ENCODE measurements around the gene C17orf75. TPM values are rescaled to one million over a fixed set of nuclear protein-coding genes. Genes with fewer than 3 reads are reported as not detected.

Gene C17orf75
- polyA plus RNA-seq, 4 donors: 9.6 to 21.8 (median 11.9) TPM

DNA sequence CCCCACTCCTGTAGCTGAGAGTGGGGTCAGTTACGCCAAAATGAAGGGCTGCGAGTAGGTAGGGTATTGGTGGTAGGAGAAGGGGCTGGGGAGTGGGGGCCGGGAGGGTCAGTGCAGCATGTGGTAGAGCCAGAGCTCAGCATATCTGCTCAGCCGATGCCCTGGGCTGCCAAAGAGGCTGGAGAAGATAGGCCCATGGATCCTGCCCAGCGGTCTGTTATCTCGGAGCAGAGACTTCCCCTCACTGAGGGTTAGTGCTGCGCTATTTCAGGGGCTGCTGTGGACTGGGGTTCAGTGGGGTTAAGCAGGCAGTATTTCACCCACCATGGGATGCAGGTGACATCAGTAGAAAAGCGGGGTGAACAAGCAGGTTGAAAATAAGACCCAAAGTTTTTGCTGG, 56.7 kb downstream of the C17orf75 start:
- no peak for FAIRE-seq
- Histone ChIP-seq H3K4me1 (ENCODE audit: control insufficient read depth in 3 of 3, insufficient read depth in 2 of 3, low read depth in 1 of 3, low read length in 2 of 3) (no peaks in the 10 kb centered on the region), H3K4me3 (ENCODE audit: low read depth in 1 of 3, low read length in 3 of 3) (no peak overlapping the region), H3K27ac (ENCODE audit: low read depth in 1 of 3, low read length in 2 of 3) (no peak overlapping the region), H3K36me3 (ENCODE audit: control insufficient read depth in 3 of 3, insufficient read depth in 2 of 3, low read depth in 1 of 3, low read length in 3 of 3) (no peaks in the 10 kb centered on the region), H3K27me3 (ENCODE audit: control insufficient read depth in 3 of 3, insufficient read depth in 3 of 3, low read length in 3 of 3) (peaks cover 0 to 23% (median 3%) of the 10 kb centered on the region in 3 donors), H3K9me3 (ENCODE audit: control insufficient read depth in 2 of 2, insufficient read depth in 1 of 2, low read depth in 1 of 2, low read length in 1 of 2) (no peaks in the 10 kb centered on the region)
- DNase-seq: no peak
- WGBS, 3 donors: 79 to 91% (median 87%) methylated on average over 8 of the region's 8 CpGs

DNA sequence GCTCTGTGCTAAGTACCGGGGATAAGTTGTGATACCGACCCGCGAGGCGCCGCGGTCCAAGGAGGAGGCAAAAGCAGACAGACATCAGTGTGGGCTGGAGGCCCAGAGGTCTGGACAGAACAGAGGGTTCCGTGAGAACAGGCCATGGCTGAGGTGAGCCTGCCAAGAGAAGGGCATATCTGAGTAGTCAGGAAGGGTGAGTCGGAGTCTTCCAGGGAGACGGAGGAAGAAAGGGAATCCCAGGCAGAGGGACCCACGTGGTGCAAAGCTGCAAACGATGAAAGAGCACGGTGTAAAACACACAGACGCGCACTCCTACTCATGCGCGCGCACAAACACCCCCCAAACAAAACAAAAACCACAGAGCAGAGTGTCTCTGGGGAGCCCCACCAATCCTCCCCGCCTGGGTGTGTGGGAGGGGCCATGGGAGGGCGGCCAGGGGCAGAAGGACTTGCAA, 58.2 kb downstream of the C17orf75 start:
- H3K27me3 ChIP-seq (ENCODE audit: control insufficient read depth in 3 of 3, insufficient read depth in 3 of 3, low read length in 3 of 3): peaks cover 0 to 35% (median 3%) of the 10 kb centered on the region in 3 donors
- no peaks in the 10 kb centered on the region for H3K9me3 ChIP-seq (ENCODE audit: control insufficient read depth in 2 of 2, insufficient read depth in 1 of 2, low read depth in 1 of 2, low read length in 1 of 2)
- H3K36me3 ChIP-seq (ENCODE audit: control insufficient read depth in 3 of 3, insufficient read depth in 2 of 3, low read depth in 1 of 3, low read length in 3 of 3): no peaks in the 10 kb centered on the region
- H3K4me3 ChIP-seq (ENCODE audit: low read depth in 1 of 3, low read length in 3 of 3): no peak overlapping the region
- WGBS, 3 donors: 66 to 73% (median 68%) methylated on average over 19 to 20 of the region's 20 CpGs
- DNase-seq: no peak
- H3K4me1 ChIP-seq (ENCODE audit: control insufficient read depth in 3 of 3, insufficient read depth in 2 of 3, low read depth in 1 of 3, low read length in 2 of 3): no peaks in the 10 kb centered on the region
- FAIRE-seq: no peak
- H3K27ac ChIP-seq (ENCODE audit: low read depth in 1 of 3, low read length in 2 of 3): no peak overlapping the region

DNA sequence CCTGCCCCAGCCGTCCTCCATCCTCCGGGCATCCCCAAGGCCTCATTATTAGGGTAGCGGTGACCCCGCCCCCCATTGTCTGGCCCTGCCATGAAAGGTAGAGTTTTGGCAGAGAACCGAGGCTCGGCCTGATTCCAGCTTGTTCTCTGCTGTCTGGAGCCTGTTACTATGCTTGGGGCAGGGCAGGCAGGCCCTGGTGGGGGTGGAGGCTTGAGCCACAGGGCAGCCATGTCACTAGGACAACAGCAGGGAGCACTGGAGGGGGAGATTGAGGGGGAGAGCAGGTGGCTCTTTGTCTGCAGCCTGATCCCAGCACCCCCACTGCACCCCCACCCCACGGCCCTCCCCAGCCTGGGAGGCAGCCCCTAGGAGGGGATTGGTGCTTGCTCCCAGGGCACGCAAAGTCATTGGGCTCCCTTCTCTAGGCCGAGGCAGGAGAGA, 60.9 kb downstream of the C17orf75 start:
- peaks cover 0 to 35% (median 3%) of the 10 kb centered on the region in 3 donors for H3K27me3 ChIP-seq (ENCODE audit: control insufficient read depth in 3 of 3, insufficient read depth in 3 of 3, low read length in 3 of 3)
- no peak for FAIRE-seq
- DNase-seq: no peak
- WGBS, 3 donors: 20 to 49% (median 44%) methylated on average over 7 to 9 of the region's 9 CpGs
- no peaks in the 10 kb centered on the region for H3K9me3 ChIP-seq (ENCODE audit: control insufficient read depth in 2 of 2, insufficient read depth in 1 of 2, low read depth in 1 of 2, low read length in 1 of 2)
- H3K36me3 ChIP-seq (ENCODE audit: control insufficient read depth in 3 of 3, insufficient read depth in 2 of 3, low read depth in 1 of 3, low read length in 3 of 3): no peaks in the 10 kb centered on the region
- H3K27ac ChIP-seq (ENCODE audit: low read depth in 1 of 3, low read length in 2 of 3): no peak overlapping the region
- no peaks in the 10 kb centered on the region for H3K4me1 ChIP-seq (ENCODE audit: control insufficient read depth in 3 of 3, insufficient read depth in 2 of 3, low read depth in 1 of 3, low read length in 2 of 3)
- no peak overlapping the region for H3K4me3 ChIP-seq (ENCODE audit: low read depth in 1 of 3, low read length in 3 of 3)

DNA sequence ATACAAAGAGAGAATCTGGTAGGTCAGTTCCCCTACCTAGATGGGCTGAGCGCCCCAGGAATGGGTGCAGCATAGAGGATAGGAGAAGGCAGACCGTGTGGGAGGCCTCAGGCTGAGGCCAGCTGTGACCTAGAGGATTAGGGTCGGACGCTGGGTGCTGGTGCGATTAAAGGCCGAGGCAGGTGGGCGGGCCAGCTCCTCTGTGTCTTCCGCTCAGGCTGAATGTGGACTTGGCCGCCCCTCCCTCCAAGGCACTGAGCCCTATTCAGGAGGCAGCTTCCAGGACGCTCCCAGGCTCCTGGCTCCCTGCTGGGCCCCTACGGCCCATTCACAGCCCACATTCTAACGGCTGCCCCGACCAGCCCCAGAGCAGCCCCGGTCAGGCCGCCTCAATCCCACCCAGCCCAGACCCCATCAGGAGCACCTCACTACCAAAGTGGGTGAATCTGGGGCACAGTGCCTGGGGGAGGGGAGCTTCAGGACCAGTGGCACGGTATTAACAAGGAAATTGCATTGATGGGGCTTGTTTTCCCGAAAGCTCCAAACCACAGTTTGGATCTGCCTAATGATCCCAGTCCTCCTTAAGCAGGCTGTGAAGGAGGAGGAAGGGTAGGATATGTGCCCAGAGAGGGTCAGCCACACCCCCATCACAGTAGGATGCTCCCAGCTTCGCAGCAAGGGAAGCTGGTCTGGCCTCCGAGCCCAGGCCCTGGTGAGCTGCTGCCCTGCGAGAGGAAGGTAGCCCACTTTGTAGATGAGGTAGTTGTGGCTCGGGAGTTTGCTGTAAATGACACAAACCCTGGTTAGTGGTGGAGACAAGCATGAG, 61.9 kb downstream of the C17orf75 start:
- no peaks in the 10 kb centered on the region for H3K4me1 ChIP-seq (ENCODE audit: control insufficient read depth in 3 of 3, insufficient read depth in 2 of 3, low read depth in 1 of 3, low read length in 2 of 3)
- H3K27ac ChIP-seq (ENCODE audit: low read depth in 1 of 3, low read length in 2 of 3): no peak overlapping the region
- no peaks in the 10 kb centered on the region for H3K9me3 ChIP-seq (ENCODE audit: control insufficient read depth in 2 of 2, insufficient read depth in 1 of 2, low read depth in 1 of 2, low read length in 1 of 2)

DNA sequence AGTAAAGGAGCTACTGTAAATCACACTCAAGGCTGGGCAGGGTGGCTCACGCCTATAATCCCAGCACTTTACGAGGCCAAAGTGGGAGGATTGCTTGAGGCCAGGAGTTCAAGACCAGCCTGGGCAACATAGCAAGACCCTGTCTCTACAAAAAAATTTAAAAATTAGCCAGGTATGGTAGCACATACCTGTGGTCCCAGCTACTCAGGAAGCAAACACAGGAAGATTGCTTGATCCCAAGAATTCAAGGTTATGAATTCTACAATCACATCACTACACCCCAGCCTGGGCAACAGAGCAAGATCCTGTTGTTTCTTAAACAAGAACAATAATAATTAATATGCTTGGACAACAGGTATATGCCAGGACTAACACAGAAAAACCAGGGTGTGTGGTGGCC, 63.2 kb downstream of the C17orf75 start:
- Histone ChIP-seq H3K36me3 (ENCODE audit: control insufficient read depth in 3 of 3, insufficient read depth in 2 of 3, low read depth in 1 of 3, low read length in 3 of 3) (no peaks in the 10 kb centered on the region), H3K9me3 (ENCODE audit: control insufficient read depth in 2 of 2, insufficient read depth in 1 of 2, low read depth in 1 of 2, low read length in 1 of 2) (no peaks in the 10 kb centered on the region), H3K4me1 (ENCODE audit: control insufficient read depth in 3 of 3, insufficient read depth in 2 of 3, low read depth in 1 of 3, low read length in 2 of 3) (no peaks in the 10 kb centered on the region), H3K4me3 (ENCODE audit: low read depth in 1 of 3, low read length in 3 of 3) (no peak overlapping the region), H3K27me3 (ENCODE audit: control insufficient read depth in 3 of 3, insufficient read depth in 3 of 3, low read length in 3 of 3) (peaks cover 0 to 37% (median 0%) of the 10 kb centered on the region in 3 donors), H3K27ac (ENCODE audit: low read depth in 1 of 3, low read length in 2 of 3) (no peak overlapping the region)
- no peak for FAIRE-seq
- WGBS, 3 donors: 82 to 92% (median 86%) methylated on average over 2 of the region's 2 CpGs
- DNase-seq: no peak

More for the DNA sequence above, 61.9 kb downstream of the C17orf75 start:
- Histone ChIP-seq H3K4me3 (ENCODE audit: low read depth in 1 of 3, low read length in 3 of 3) (no peak overlapping the region), H3K27me3 (ENCODE audit: control insufficient read depth in 3 of 3, insufficient read depth in 3 of 3, low read length in 3 of 3) (peaks cover 0 to 37% (median 3%) of the 10 kb centered on the region in 3 donors), H3K36me3 (ENCODE audit: control insufficient read depth in 3 of 3, insufficient read depth in 2 of 3, low read depth in 1 of 3, low read length in 3 of 3) (no peaks in the 10 kb centered on the region)
- WGBS, 3 donors: 74 to 84% (median 80%) methylated on average over 16 to 21 of the region's 21 CpGs
- FAIRE-seq (no peak), DNase-seq (no peak)

Other genes starting within 250 kb of the C17orf75 start
- 10 to 100 TPM; 23.2 to 61.5 (median 34.8) TPM for gene RHOT1, start 199.7 kb downstream of the C17orf75 start, polyA plus RNA-seq
- gene RHBDL3, start 76.3 kb downstream of the C17orf75 start, polyA plus RNA-seq: under 1 TPM in 2 of 4 donors, not detected in 2; 0.40 TPM
- 100 to 1,000 TPM in 1 of 4 donors, 10 to 100 TPM in 3; 50.8 to 175 (median 64.2) TPM for gene ZNF207, start 8.0 kb upstream of the C17orf75 start, polyA plus RNA-seq
- 10 to 100 TPM; 39.4 to 50.2 (median 44.0) TPM for gene PSMD11, start 102.3 kb upstream of the C17orf75 start, polyA plus RNA-seq
- 1 to 10 TPM in 2 of 4 donors, under 1 TPM in 2; 0.54 to 1.6 (median 0.99) TPM for gene CDK5R1, start 144.8 kb upstream of the C17orf75 start, polyA plus RNA-seq

Data from small intestine (tissue), 7 donors.